ENCODE measurements around the gene SMS. TPM values are rescaled to one million over a fixed set of nuclear protein-coding genes. Genes with fewer than 3 reads are reported as not detected.

SMS gene
- total RNA-seq, 1 experiment from 2014 or later, result 172 TPM

DNA sequence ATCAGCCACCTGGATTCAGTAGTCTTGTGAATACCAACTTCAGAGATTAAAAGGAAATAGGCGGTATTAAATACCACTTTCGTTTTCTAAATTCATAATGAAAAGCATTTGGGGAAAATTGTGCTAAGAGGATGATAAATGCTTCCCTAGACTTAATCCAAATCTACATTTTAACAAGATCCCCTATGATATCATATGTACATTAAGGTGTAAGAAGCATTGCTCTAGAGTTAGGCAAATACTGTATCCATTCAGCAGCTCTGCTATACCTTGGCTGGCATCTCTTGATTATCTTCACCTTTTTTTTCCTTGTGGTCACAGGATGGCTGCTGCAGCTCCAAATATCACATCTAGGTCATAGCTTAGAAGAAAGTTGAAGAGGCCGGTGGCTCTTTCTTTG lies 51.0 kb downstream of the SMS start:
- H3K4me1 ChIP-seq (ENCODE audit: control insufficient read depth, insufficient read depth, low read length), result no peaks in the 10 kb centered on the region
- no peaks in the 10 kb centered on the region for H3K9me3 ChIP-seq (ENCODE audit: control insufficient read depth, insufficient read depth, low read depth, low read length)
- intact Hi-C loops (cut with micrococcal nuclease; ENCODE audit: unreplicated experiment), result no loop called here
- no TSS peak for BruUV-seq (replicated peaks)
- DNase-seq (ENCODE audit: low read depth, low spot score), result no peak
- no peak overlapping the region for H3K27ac ChIP-seq (ENCODE audit: low read length)
- POLR2A ChIA-PET, result no interaction called here
- peaks cover 3% of the 10 kb centered on the region; the same call in 1 of the 2 replicates for H3K36me3 ChIP-seq (ENCODE audit: control insufficient read depth, insufficient read depth, low read length)
- no peaks in the 10 kb centered on the region for H3K27me3 ChIP-seq (ENCODE audit: control insufficient read depth, insufficient read depth, low read length)
- H3K4me3 ChIP-seq (ENCODE audit: low read depth in 2 of 2, low read length in 2 of 2), result no peak overlapping the region
- ATAC-seq, result no peak
- TF ChIP-seq CTCF (IDR thresholded peaks at IDR 0.05) (no peak), TCF7L2 (IDR thresholded peaks at IDR 0.05; ENCODE audit: low read depth, low read length) (no peak), SIN3A (IDR thresholded peaks at IDR 0.05; ENCODE audit: borderline replicate concordance, insufficient read depth, low read depth, low read length) (no peak), POLR2AphosphoS5 (IDR thresholded peaks at IDR 0.05; ENCODE audit: low read depth, low read length) (no peak)
- TF ChIP-seq, protein P1, sequence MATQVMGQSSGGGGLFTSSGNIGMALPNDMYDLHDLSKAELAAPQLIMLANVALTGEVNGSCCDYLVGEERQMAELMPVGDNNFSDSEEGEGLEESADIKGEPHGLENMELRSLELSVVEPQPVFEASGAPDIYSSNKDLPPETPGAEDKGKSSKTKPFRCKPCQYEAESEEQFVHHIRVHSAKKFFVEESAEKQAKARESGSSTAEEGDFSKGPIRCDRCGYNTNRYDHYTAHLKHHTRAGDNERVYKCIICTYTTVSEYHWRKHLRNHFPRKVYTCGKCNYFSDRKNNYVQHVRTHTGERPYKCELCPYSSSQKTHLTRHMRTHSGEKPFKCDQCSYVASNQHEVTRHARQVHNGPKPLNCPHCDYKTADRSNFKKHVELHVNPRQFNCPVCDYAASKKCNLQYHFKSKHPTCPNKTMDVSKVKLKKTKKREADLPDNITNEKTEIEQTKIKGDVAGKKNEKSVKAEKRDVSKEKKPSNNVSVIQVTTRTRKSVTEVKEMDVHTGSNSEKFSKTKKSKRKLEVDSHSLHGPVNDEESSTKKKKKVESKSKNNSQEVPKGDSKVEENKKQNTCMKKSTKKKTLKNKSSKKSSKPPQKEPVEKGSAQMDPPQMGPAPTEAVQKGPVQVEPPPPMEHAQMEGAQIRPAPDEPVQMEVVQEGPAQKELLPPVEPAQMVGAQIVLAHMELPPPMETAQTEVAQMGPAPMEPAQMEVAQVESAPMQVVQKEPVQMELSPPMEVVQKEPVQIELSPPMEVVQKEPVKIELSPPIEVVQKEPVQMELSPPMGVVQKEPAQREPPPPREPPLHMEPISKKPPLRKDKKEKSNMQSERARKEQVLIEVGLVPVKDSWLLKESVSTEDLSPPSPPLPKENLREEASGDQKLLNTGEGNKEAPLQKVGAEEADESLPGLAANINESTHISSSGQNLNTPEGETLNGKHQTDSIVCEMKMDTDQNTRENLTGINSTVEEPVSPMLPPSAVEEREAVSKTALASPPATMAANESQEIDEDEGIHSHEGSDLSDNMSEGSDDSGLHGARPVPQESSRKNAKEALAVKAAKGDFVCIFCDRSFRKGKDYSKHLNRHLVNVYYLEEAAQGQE (IDR thresholded peaks at IDR 0.05; ENCODE audit: insufficient read depth in 1 of 2, low read depth in 2 of 2, low read length in 1 of 2), result no peak
- in situ Hi-C loops (cut with HindIII; ENCODE audit: low pct_unique_long_range_greater_than_20kb, low sequenced_read_pairs), result no loop called here
- CTCF ChIA-PET, result no interaction called here

GRCh38 chrX:21993265-21993664 lies 52.8 kb downstream of the SMS start:
- Histone ChIP-seq H3K36me3 (ENCODE audit: control insufficient read depth, insufficient read depth, low read length) (no peaks in the 10 kb centered on the region; the same call in 1 of the 2 replicates), H3K27me3 (ENCODE audit: control insufficient read depth, insufficient read depth, low read length) (no peaks in the 10 kb centered on the region), H3K9me3 (ENCODE audit: control insufficient read depth, insufficient read depth, low read depth, low read length) (no peaks in the 10 kb centered on the region), H3K4me1 (ENCODE audit: control insufficient read depth, insufficient read depth, low read length) (no peaks in the 10 kb centered on the region), H3K27ac (ENCODE audit: low read length) (no peak overlapping the region), H3K4me3 (ENCODE audit: low read depth in 2 of 2, low read length in 2 of 2) (no peak overlapping the region)
- ATAC-seq (0 out of 2 replicates have a peak, but pooled peaks have one; percentile 26), DNase-seq (ENCODE audit: low read depth, low spot score) (no peak)
- ChIA-PET CTCF (no interaction called here), POLR2A (no interaction called here)
- no TSS peak for BruUV-seq (replicated peaks)
- TF ChIP-seq TCF7L2 (IDR thresholded peaks at IDR 0.05; ENCODE audit: low read depth, low read length), result no peak
- no peak for TF ChIP-seq POLR2AphosphoS5 (IDR thresholded peaks at IDR 0.05; ENCODE audit: low read depth, low read length)
- no peak for TF ChIP-seq CTCF (IDR thresholded peaks at IDR 0.05)
- TF ChIP-seq, protein P1 (IDR thresholded peaks at IDR 0.05; ENCODE audit: insufficient read depth in 1 of 2, low read depth in 2 of 2, low read length in 1 of 2), result no peak
- no peak for TF ChIP-seq SIN3A (IDR thresholded peaks at IDR 0.05; ENCODE audit: borderline replicate concordance, insufficient read depth, low read depth, low read length)
- intact Hi-C loops (cut with micrococcal nuclease; ENCODE audit: unreplicated experiment), result no loop called here
- in situ Hi-C loops (cut with HindIII; ENCODE audit: low pct_unique_long_range_greater_than_20kb, low sequenced_read_pairs), result no loop called here
